ENCODE data around the gene ZDHHC11B.
"Not testable (repeated sequence)": the region's sequence is repeated elsewhere in the genome, so short reads cannot be mapped to it uniquely, and the experiment has no call there.

Gene ZDHHC11B

GRCh38 chr5:777756-778161 lies 6.8 kb downstream of the ZDHHC11B start:
- no peak for DNase-seq (ENCODE audit: low read depth)
- no peak for TF ChIP-seq CTCF (conservative IDR thresholded peaks at IDR 0.05; ENCODE audit: low read depth, low read length)
- no peak overlapping the region for H3K4me3 ChIP-seq (ENCODE audit: low read depth, low read length)

GRCh38 chr5:776862-777711 lies 7.4 kb downstream of the ZDHHC11B start:
- DNase-seq (ENCODE audit: low read depth), result no peak
- H3K4me3 ChIP-seq (ENCODE audit: low read depth, low read length), result no peak overlapping the region
- no peak for TF ChIP-seq CTCF (conservative IDR thresholded peaks at IDR 0.05; ENCODE audit: low read depth, low read length)

GRCh38 chr5:775961-776861 lies 8.3 kb downstream of the ZDHHC11B start:
- no peak for DNase-seq (ENCODE audit: low read depth)
- no peak overlapping the region for H3K4me3 ChIP-seq (ENCODE audit: low read depth, low read length)
- TF ChIP-seq CTCF (conservative IDR thresholded peaks at IDR 0.05; ENCODE audit: low read depth, low read length), result no peak

- not testable (repeated sequence) for H3K4me3 ChIP-seq (ENCODE audit: low read depth, low read length); DNase-seq (ENCODE audit: low read depth)
Observed at GRCh38 chr5:775595-775960, 9.0 kb downstream of the ZDHHC11B start.

- not testable (repeated sequence) for DNase-seq (ENCODE audit: low read depth); H3K4me3 ChIP-seq (ENCODE audit: low read depth, low read length)
Observed at GRCh38 chr5:774854-775505, 9.5 kb downstream of the ZDHHC11B start.

- not testable (repeated sequence) for H3K4me3 ChIP-seq (ENCODE audit: low read depth, low read length); DNase-seq (ENCODE audit: low read depth)
Observed at GRCh38 chr5:774304-774703, 10.2 kb downstream of the ZDHHC11B start.

GRCh38 chr5:773517-774264 lies 10.8 kb downstream of the ZDHHC11B start:
- no peak for DNase-seq (ENCODE audit: low read depth)
- no peak for TF ChIP-seq CTCF (conservative IDR thresholded peaks at IDR 0.05; ENCODE audit: low read depth, low read length)
- no peak overlapping the region for H3K4me3 ChIP-seq (ENCODE audit: low read depth, low read length)

DNA sequence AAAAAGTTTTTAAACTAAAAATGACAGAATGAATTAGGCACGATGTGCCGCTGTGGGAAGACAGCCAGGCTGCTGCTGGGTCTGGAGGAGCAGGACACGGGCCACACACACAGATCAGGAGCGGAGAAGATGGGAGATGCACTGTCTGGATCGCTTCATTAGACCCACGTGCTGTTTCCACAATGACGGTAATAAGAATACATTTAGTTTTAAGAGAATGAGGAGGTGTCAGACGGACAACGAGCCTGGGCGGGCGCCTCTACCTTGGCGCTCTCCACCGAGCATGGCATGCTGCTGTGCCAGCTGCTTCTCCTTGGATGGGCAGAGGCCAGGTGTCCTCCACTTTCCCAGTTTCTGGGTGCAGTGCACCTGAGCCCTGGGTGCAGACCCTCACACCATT lies 11.6 kb downstream of the ZDHHC11B start:
- not testable (repeated sequence) for DNase-seq (ENCODE audit: low read depth); H3K4me3 ChIP-seq (ENCODE audit: low read depth, low read length)

DNA sequence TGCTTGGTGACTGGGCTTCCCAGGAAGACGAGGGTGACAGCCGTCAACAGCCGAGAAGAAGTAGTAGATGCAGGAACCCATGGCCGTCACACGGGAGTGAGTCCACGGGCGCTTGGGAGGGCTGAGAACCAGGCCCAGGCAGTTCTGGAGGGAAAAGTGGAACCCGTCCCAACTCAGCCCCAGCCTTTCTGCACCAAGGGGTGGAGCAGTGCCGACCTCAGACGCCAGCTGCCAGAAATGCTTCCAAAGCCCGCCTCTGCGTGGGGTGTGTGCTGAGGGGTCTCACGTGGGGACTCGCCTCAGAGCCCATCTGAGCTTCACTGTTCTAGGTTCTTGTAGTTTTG lies 12.0 kb downstream of the ZDHHC11B start:
- DNase-seq (ENCODE audit: low read depth); H3K4me3 ChIP-seq (ENCODE audit: low read depth, low read length): not testable (repeated sequence)

DNA sequence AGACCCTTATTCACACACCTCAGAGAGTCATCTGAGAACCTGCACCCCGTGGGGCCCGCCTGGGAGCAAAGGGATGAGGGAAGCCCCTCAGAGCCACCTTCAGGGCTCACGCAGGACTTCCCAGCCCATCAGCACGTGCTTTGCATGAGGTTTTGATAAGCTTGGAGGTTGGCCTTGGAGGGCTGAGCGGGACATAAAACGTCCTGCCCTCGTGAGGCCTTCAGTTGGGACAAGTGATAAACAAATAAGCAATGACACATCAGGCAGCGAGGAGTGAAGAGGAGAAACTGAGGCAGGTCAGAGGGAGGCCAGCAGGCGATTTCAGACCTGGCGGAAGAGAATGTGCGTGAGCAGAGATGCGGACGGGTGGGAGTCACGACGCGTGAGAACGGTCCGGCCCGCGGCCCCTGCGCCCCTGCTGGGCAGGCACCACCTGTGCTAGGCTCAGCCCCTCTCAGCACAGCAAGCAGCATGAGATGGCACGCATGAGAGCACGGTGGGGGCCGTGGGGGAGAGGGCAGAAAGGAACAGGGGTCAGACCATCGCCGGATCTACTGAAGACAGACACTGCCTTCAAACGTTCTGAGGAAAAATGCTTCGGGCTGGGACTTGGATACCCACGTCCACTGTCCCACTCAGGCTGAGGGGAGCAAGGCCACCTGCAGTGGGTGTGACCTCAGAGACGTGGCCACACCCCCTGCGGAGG lies 12.5 kb downstream of the ZDHHC11B start:
- not testable (repeated sequence) for H3K4me3 ChIP-seq (ENCODE audit: low read depth, low read length); DNase-seq (ENCODE audit: low read depth)

- not testable (repeated sequence) for DNase-seq (ENCODE audit: low read depth); H3K4me3 ChIP-seq (ENCODE audit: low read depth, low read length)
Observed at GRCh38 chr5:771087-771781, 13.3 kb downstream of the ZDHHC11B start.

GRCh38 chr5:770585-770984 lies 13.9 kb downstream of the ZDHHC11B start:
- not testable (repeated sequence) for DNase-seq (ENCODE audit: low read depth); H3K4me3 ChIP-seq (ENCODE audit: low read depth, low read length)

Data from choroid plexus epithelial cell (primary cell).